K562 (cell line): ENCODE measurements around the gene HMGN1. TPM values are rescaled to one million over a fixed set of nuclear protein-coding genes. Genes with fewer than 3 reads are reported as not detected.

Source experiments
- ARID3A ChIP-seq: IDR thresholded peaks from 2 replicates; pipeline ENCODE4 v1.6.1; 2012; ENCODE audit warnings: low read depth, low read length, improper control_type of control experiment, borderline replicate concordance
- BRD4 ChIP-seq: fragments of 200-600 bp; sonication (generic); IDR thresholded peaks from 2 replicates; pipeline ENCODE4 v1.6.1; 2017; ENCODE audit warnings: inconsistent platforms
- FOXP4 ChIP-seq: sonication (generic); formaldehyde crosslinking; IDR thresholded peaks from 2 replicates; pipeline ENCODE4 v1.8.0; 2022; ENCODE audit warnings: mild to moderate bottlenecking, missing genetic modification reagents, borderline replicate concordance
- HDGF ChIP-seq: fragments of 450-650 bp; IDR thresholded peaks from 2 replicates; pipeline ENCODE4 v1.6.1; 2016
- LEF1 ChIP-seq: fragments of 450-650 bp; IDR thresholded peaks from 2 replicates; pipeline ENCODE4 v1.6.1; 2016; ENCODE audit warnings: mild to moderate bottlenecking
- MAFG ChIP-seq: fragments of 450-650 bp; conservative IDR thresholded peaks from 2 replicates; pipeline ENCODE4 v1.6.1; 2016; ENCODE audit warnings: missing genetic modification characterization, missing compliant biosample characterization
- MITF ChIP-seq: IDR thresholded peaks from 2 replicates; pipeline ENCODE4 v1.6.1; 2014; ENCODE audit warnings: antibody characterized with exemption
- NR0B1 ChIP-seq: fragments of 450-650 bp; IDR thresholded peaks from one replicate; pipeline ENCODE4 v1.6.1; 2018; ENCODE audit warnings: mild to moderate bottlenecking, moderate library complexity; ENCODE audit not compliant: partially characterized antibody
- NR2C2 ChIP-seq, 2 experiments: fragments of 200-800 bp in 1 of 2; sonication (Bioruptor generic) in 1 of 2; sonication (generic) in 1 of 2; formaldehyde crosslinking in 1 of 2; IDR thresholded peaks; 2 replicates each; pipeline versions ENCODE4 v1.6.1 to v1.8.0; 2016 to 2022; ENCODE audit warnings: mild to moderate bottlenecking in 1 of 2, missing compliant biosample characterization in 1 of 2, missing genetic modification characterization in 1 of 2, missing genetic modification reagents in 1 of 2
- PHF21A ChIP-seq: fragments of 450-650 bp; IDR thresholded peaks from 2 replicates; pipeline ENCODE4 v1.6.1; 2017; ENCODE audit warnings: low read depth, borderline replicate concordance
- STAG1 ChIP-seq: sonication (generic); formaldehyde crosslinking; IDR thresholded peaks from 2 replicates; pipeline ENCODE4 v1.5.0; 2020; ENCODE audit warnings: missing genetic modification reagents, borderline replicate concordance
- TRIM25 ChIP-seq: fragments of 450-650 bp; IDR thresholded peaks from 2 replicates; pipeline ENCODE4 v1.7.0; 2016; ENCODE audit warnings: borderline replicate concordance
- U2AF2 ChIP-seq: fragments of 200-400 bp; formaldehyde crosslinking; optimal IDR thresholded peaks from 2 replicates; pipeline ENCODE3; 2017; ENCODE audit warnings: low read depth, mild to moderate bottlenecking, low read length
- ZBTB49 ChIP-seq: sonication (generic); formaldehyde crosslinking; IDR thresholded peaks from 2 replicates; pipeline ENCODE4 v1.8.0; 2022; ENCODE audit warnings: missing genetic modification reagents, mild to moderate bottlenecking, borderline replicate concordance
- polyA plus RNA-seq, 8 experiments: library from polyadenylated mRNA; depleted of rRNA in 4 of 8; stranded (reverse) in 5 of 8; unstranded in 3 of 8; fragments of >200 nt; fragmentation: Nextera tagmentation in 2 of 8; fragmentation: Illumina TruSeq in 1 of 8; extraction: Ambion mirVana in 2 of 8; extraction: Trizol in 1 of 8; gene quantifications; 2 replicates each; pipeline versions ENCODE4 v1.2.1 to v1.2.3, GENCODE V29; 2011 to 2014; ENCODE audit warnings: inconsistent platforms in 1 of 8, missing spikeins in 1 of 8
- total RNA-seq, 7 experiments: library from RNA; depleted of rRNA in 6 of 7; stranded (reverse); fragments of >200 nt in 6 of 7; fragmentation: Illumina TruSeq in 2 of 7; extraction: Trizol in 2 of 7; gene quantifications; 2 replicates each; pipeline versions ENCODE4 v1.2.1 to v1.2.3, GENCODE V29; 2011 to 2021; ENCODE audit warnings: low replicate concordance in 1 of 7

HMGN1 gene
- total and polyA plus RNA-seq, 9 of the 15 experiments (the other 6 are each of a cell fraction or from before 2014, with no cell fraction given): 124 to 626 (median 498) TPM

- TF ChIP-seq NR0B1 (no peak), FOXP4 (CRISPR knock-in tag) (no peak), LEF1 (peak; percentile 51; the same call in 1 of the 2 replicates), HDGF (no peak), NR2C2 (CRISPR knock-in tag; IDR thresholded peaks at IDR 0.05) (no peak), NR2C2 (tag; IDR thresholded peaks at IDR 0.05) (peak; percentile 55; the same call in 1 of the 2 replicates), PHF21A (no peak), BRD4 (no peak; the same call in 1 of the 2 replicates), U2AF2 (no peak), MITF (peak; percentile 47; the same call in 1 of the 2 replicates), TRIM25 (no peak), ARID3A (no peak), MAFG (tag) (no peak), ZBTB49 (CRISPR knock-in tag) (no peak), STAG1 (CRISPR knock-in tag) (no peak)
Observed at GRCh38 chr21:39317134-39318090, 31.5 kb downstream of the HMGN1 start (continued).
